NCI-H1694 treated with DMSO at 0.1 percent for 48 hours (cell line): Measurements from ENCODE around the gene DYNLT5.
"Not testable (repeated sequence)": the region's sequence is repeated elsewhere in the genome, so short reads cannot be mapped to it uniquely, and the experiment has no call there.

Experiments
- DNase-seq: peaks from one replicate; lab custom pipeline; 2025; lab: John Stamatoyannopoulos, UW

The DYNLT5 gene

DNA sequence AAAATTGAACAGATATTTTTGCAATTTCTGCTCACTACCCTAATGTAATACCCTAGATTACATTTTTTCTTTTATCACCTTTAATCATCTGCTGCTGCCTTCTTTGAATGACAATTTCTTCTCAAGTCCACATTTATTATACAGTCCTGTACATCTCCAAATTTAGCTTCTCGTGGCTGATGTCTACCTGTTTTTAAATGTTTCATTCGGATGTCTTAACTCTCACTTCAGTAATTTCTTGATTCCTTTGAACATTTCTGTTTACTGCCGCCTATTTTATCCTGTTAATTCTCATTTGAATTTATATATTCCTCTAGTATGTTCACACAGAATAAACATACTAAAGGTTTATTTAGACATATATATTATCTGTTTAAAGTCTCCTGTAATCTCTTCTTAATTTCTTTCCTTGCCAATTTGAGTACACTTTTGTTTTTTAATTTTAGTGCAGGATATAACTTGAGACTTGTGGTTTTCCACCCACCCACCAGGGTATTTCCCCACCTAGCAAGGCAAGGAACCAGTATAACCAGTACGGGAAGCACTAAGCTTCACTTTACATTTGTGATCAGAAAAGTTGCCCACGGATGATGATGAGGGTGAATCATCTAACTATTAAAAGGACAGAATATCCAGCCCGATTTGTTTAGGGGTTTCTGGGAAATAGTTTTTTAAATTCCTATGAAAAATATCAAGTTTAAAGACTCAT is 36.1 kb downstream of the DYNLT5 start:
- DNase-seq, result no peak

- no peak for DNase-seq
These were observed 39.7 kb downstream of the DYNLT5 start for GRCh38 chr1:66791621-66792610.

DNA sequence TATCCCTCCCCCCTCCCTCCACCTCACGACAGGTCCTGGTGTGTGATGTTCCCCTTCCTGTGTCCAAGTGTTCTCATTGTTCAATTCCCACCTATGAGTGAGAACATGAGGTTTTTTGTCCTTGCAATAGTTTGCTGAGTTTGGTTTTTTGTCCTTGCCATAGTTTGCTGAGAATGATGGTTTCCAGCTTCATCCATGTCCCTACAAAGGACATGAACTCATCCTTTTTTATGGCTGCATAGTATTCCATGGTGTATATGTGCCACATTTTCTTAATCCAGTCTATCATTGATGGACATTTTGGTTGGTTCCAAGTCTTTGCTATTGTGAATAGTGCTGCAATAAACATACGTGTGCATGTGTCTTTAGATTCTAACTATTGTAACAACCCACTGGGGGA is 43.6 kb downstream of the DYNLT5 start:
- not testable (repeated sequence) for DNase-seq

GRCh38 chr1:66809245-66809644 is 57.0 kb downstream of the DYNLT5 start:
- DNase-seq, result no peak

DNA sequence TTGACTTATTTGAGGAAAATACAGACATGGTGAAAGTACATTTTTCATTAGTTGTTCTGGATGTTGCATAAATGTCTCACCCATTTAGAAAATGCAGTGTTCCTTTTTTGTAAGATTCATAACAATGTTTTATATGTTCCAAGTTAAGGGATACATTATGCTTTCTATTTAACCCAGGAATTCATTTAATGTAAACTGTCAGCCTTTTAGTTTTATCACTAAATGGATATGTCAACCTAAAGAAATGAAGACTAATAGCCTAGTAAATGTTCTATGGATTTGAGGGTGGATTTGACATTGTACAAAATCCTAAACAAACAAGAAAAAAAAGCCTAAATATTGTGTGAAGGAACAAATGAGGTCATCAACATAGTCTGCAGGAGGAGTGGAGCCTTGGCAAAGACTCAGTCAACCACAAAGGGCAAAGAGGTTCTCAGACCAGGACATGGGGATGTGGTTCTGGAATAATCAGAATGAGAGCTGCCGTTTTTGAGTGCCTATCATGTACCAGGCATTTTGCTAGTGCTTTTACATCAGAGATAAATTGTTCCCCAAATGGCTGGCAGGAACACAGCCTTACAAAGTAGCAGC is 57.6 kb downstream of the DYNLT5 start:
- DNase-seq, result no peak

DNA sequence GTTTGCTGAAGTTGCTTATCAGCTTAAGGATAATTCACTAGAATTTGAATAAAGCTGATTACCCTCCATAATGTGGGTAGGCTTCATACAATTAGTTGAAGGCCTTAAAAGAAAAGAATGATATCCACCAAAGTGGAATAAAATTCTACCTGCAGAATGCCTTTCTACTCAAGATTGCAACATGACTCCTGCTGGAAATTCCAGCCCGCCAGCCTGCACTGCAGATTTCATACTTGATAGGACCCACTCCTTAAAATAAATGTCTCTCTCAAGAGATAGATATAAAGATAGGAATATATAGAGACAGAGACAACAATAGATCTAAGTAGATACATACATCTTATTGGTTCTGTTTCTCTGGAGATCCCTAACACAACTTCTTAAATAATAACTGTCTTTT is 72.5 kb downstream of the DYNLT5 start:
- no peak for DNase-seq
